Esophagus muscularis mucosa (tissue), 2 donors: ENCODE results near the gene AZU1.

ENCODE experiments used
- EP300 ChIP-seq: sonication (generic); formaldehyde crosslinking; IDR thresholded peaks from one replicate; pipeline ENCODE4 v1.6.1; 2017; ENCODE audit warnings: antibody characterized with exemption
- POLR2A ChIP-seq: fragments of 450-650 bp; IDR thresholded peaks from one replicate; pipeline ENCODE4 v1.6.1; 2017; ENCODE audit warnings: antibody characterized with exemption, moderate library complexity, mild to moderate bottlenecking, low read depth

GRCh38 chr19:873084-873483 is 45.4 kb downstream of the AZU1 start:
- no peak for TF ChIP-seq EP300
- TF ChIP-seq POLR2A: no peak
